ENCODE data around the gene DHRS13. TPM values are rescaled to one million over a fixed set of nuclear protein-coding genes. Genes with fewer than 3 reads are reported as not detected.
"Not testable (repeated sequence)": the region's sequence is repeated elsewhere in the genome, so short reads cannot be mapped to it uniquely, and the experiment has no call there.

The DHRS13 gene
- total RNA-seq, 1 experiment from 2014 or later: 5.1 TPM

DNA sequence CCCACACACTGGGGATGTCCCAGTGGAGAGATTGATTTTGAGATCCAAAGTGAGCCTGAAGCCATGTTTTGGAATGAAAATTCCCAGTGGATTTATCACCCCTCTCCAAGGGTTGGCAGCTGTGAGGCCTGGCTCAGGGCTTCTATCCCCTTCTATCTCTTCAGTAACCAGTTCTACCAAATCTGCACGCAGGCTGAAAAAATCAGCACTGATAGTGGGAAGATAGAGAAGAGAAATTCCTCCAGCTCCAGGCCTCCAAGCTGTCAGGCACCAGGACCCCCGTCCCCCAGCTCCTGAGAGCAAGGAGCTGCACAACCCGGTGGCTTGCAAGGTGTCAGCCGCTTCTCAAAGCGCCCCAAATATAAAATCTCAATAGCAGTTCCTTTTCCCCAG lies 6.4 kb downstream of the DHRS13 start:
- peak overlapping the region; percentile 95; the same call in 1 of the 2 replicates for H2AFZ ChIP-seq (ENCODE audit: low read length)
- H3K36me3 ChIP-seq (ENCODE audit: low read depth, low read length): no peaks in the 10 kb centered on the region
- H3K9me2 ChIP-seq (replicated peaks; ENCODE audit: low read length): no peaks in the 10 kb centered on the region
- TSS peak; percentile 22 for BruUV-seq (replicated peaks)
- POLR2A ChIA-PET (ENCODE audit: unreplicated experiment): no interaction called here
- DNase-seq: no peak
- H3K27me3 ChIP-seq (ENCODE audit: low read length): no peaks in the 10 kb centered on the region
- H3K4me3 ChIP-seq (ENCODE audit: low read length): peak overlapping the region; percentile 83
- peaks cover 8% of the 10 kb centered on the region for H3K4me1 ChIP-seq (ENCODE audit: insufficient read depth, low read length)
- no peaks in the 10 kb centered on the region for H3F3A ChIP-seq (ENCODE audit: low read length, unreplicated experiment)
- no peak for ATAC-seq
- peak overlapping the region; percentile 68; the same call in 1 of the 2 replicates for H3K9ac ChIP-seq (ENCODE audit: low read length)
- H3K9me3 ChIP-seq (ENCODE audit: low read length): no peaks in the 10 kb centered on the region
- CTCF ChIA-PET: interaction anchor here (1.0 kb wide), 1 partner anchor 56 kb away, joined by 3 read pairs; no protein-coding TSS in a partner anchor
- no peak for TF ChIP-seq EZH2 (IDR thresholded peaks at IDR 0.05; ENCODE audit: low read length, unreplicated experiment)
- no peak for TF ChIP-seq EZH2phosphoT487 (IDR thresholded peaks at IDR 0.05; ENCODE audit: borderline replicate concordance, low read length)
- TF ChIP-seq CTCF (conservative IDR thresholded peaks at IDR 0.05; ENCODE audit: low read depth, low read length): no peak
- H4K20me1 ChIP-seq (ENCODE audit: low read length): no peaks in the 10 kb centered on the region
- 0 out of 2 replicates have a peak, but pooled peaks cover 9% of the 10 kb centered on the region for H3K79me2 ChIP-seq (ENCODE audit: low read length)
- no peak overlapping the region for H3K27ac ChIP-seq (ENCODE audit: low read length)
- intact Hi-C loops (cut with micrococcal nuclease): no loop called here
- H3K4me2 ChIP-seq (ENCODE audit: low read length): peak overlapping the region; percentile 92

- no TSS peak for BruUV-seq (replicated peaks)
- Histone ChIP-seq H3K4me1 (ENCODE audit: insufficient read depth, low read length) (peaks cover 8% of the 10 kb centered on the region), H3K9me3 (ENCODE audit: low read length) (no peaks in the 10 kb centered on the region), H3K9ac (ENCODE audit: low read length) (no peak overlapping the region), H3K9me2 (replicated peaks; ENCODE audit: low read length) (no peaks in the 10 kb centered on the region), H3K79me2 (ENCODE audit: low read length) (0 out of 2 replicates have a peak, but pooled peaks cover 9% of the 10 kb centered on the region), H2AFZ (ENCODE audit: low read length) (no peak overlapping the region), H3K27ac (ENCODE audit: low read length) (no peak overlapping the region), H3K27me3 (ENCODE audit: low read length) (no peaks in the 10 kb centered on the region), H3K36me3 (ENCODE audit: low read depth, low read length) (no peaks in the 10 kb centered on the region), H3K4me2 (ENCODE audit: low read length) (peak overlapping the region; percentile 92), H3F3A (ENCODE audit: low read length, unreplicated experiment) (no peaks in the 10 kb centered on the region), H4K20me1 (ENCODE audit: low read length) (no peaks in the 10 kb centered on the region), H3K4me3 (ENCODE audit: low read length) (peak overlapping the region; percentile 83; the same call in 1 of the 2 replicates)
- POLR2A ChIA-PET (ENCODE audit: unreplicated experiment): no interaction called here
- intact Hi-C loops (cut with micrococcal nuclease): no loop called here
- CTCF ChIA-PET: interaction anchor here (0.5 kb wide), 1 partner anchor 53 kb away, joined by 3 read pairs; the partner anchor contains the start of gene FAM222B
- ATAC-seq (no peak), DNase-seq (no peak)
- TF ChIP-seq EZH2 (IDR thresholded peaks at IDR 0.05; ENCODE audit: low read length, unreplicated experiment) (no peak), EZH2phosphoT487 (IDR thresholded peaks at IDR 0.05; ENCODE audit: borderline replicate concordance, low read length) (no peak), CTCF (conservative IDR thresholded peaks at IDR 0.05; ENCODE audit: low read depth, low read length) (no peak)
These were observed 7.0 kb downstream of the DHRS13 start for GRCh38 chr17:28895794-28896447.

DNA sequence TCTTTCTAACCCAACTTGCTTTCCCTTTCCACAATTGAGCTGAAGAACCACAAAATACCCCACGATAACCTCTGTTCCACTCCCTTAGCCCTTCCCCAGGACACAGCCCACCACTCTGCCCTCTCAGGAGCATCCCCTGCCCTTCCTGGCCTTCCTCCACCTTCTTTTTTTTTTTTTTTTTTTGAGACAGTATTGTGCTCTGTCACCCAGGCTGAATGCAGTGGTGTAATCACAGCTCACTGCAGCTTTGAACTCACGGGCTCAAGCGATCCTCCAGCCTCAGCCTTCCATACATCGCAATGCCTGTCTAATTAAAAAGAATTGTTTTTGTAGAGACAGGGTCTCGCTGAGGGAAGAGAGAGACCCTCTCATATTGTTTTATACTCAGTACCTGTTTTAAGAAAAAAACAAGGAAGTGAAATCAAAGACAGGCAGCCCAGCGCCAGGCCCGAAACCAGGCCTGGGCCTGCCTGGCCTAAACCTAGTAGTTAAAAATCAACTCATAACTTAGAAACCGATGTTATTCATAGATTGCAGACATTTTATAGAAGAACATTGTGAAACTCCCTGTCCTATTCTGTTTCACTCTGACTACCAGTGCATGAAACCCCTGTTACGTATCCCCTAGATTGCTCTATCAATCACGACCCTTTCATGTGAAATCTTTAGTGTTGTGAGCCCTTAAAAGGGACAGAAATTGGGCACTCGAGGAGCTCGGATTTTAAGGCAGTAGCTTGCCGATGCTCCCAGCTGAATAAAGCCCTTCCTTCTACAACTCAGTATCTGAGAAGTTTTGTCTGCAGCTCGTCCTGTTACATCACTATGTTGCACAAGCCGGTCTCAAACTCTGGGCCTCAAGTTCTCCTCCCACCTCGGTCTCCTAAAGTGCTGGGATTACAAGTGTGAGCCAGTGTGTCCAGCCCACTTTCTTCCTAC lies 9.4 kb downstream of the DHRS13 start:
- H3F3A ChIP-seq (ENCODE audit: low read length, unreplicated experiment); H3K9me2 ChIP-seq (replicated peaks; ENCODE audit: low read length); H2AFZ ChIP-seq (ENCODE audit: low read length); CTCF ChIA-PET; H3K4me3 ChIP-seq (ENCODE audit: low read length); BruUV-seq (replicated peaks); H3K4me1 ChIP-seq (ENCODE audit: insufficient read depth, low read length); H3K9me3 ChIP-seq (ENCODE audit: low read length); H4K20me1 ChIP-seq (ENCODE audit: low read length); H3K27ac ChIP-seq (ENCODE audit: low read length); DNase-seq; H3K79me2 ChIP-seq (ENCODE audit: low read length); H3K27me3 ChIP-seq (ENCODE audit: low read length); H3K9ac ChIP-seq (ENCODE audit: low read length); H3K4me2 ChIP-seq (ENCODE audit: low read length); intact Hi-C loops (cut with micrococcal nuclease); ATAC-seq; H3K36me3 ChIP-seq (ENCODE audit: low read depth, low read length): not testable (repeated sequence)
- POLR2A ChIA-PET (ENCODE audit: unreplicated experiment): interaction anchor here (0.7 kb wide), 1 partner anchor 14 kb away, joined by 3 read pairs; no protein-coding TSS in a partner anchor
